H9 (cell line): Measurements from ENCODE around the gene DDOST. TPM values are rescaled to one million over a fixed set of nuclear protein-coding genes. Genes with fewer than 3 reads are reported as not detected.

Source experiments
- DNase-seq: peaks from one replicate; pipeline ENCODE4 v3.0.0-alpha.2; 2017
- H2AFZ ChIP-seq: one replicate; pipeline ENCODE4 v1.6.1; 2013; ENCODE audit warnings: mild to moderate bottlenecking, low read length, control low read depth, moderate library complexity
- H2AK5ac ChIP-seq: 2 replicates; pipeline ENCODE4 v1.6.1; 2013; ENCODE audit warnings: low read length, control low read depth, mixed read lengths; ENCODE audit not compliant: insufficient read length
- H2BK120ac ChIP-seq: one replicate; pipeline ENCODE4 v1.6.1; 2013; ENCODE audit warnings: low read depth, mild to moderate bottlenecking, low read length, control low read depth, inconsistent platforms; ENCODE audit not compliant: poor library complexity, severe bottlenecking
- H2BK12ac ChIP-seq: 2 replicates; pipeline ENCODE4 v1.6.1; 2013; ENCODE audit warnings: low read length, control low read depth, mixed read lengths, low read depth; ENCODE audit not compliant: insufficient read length
- H2BK15ac ChIP-seq: 2 replicates; pipeline ENCODE4 v1.6.1; 2013; ENCODE audit warnings: low read depth, low read length, control low read depth
- H2BK20ac ChIP-seq: one replicate; pipeline ENCODE4 v1.6.1; 2013; ENCODE audit warnings: low read depth, mild to moderate bottlenecking, low read length, control low read depth, inconsistent platforms; ENCODE audit not compliant: poor library complexity, severe bottlenecking
- H2BK5ac ChIP-seq: 2 replicates; pipeline ENCODE4 v1.6.1; 2013; ENCODE audit warnings: low read length, control low read depth, mixed read lengths; ENCODE audit not compliant: insufficient read length
- H3K14ac ChIP-seq: 2 replicates; pipeline ENCODE4 v1.6.1; 2013; ENCODE audit warnings: low read length, control low read depth; ENCODE audit not compliant: insufficient read depth
- H3K18ac ChIP-seq: 2 replicates; pipeline ENCODE4 v1.6.1; 2013; ENCODE audit warnings: low read depth, mild to moderate bottlenecking, mixed read lengths, low read length, control low read depth; ENCODE audit not compliant: insufficient read length
- H3K23ac ChIP-seq: 2 replicates; pipeline ENCODE4 v1.6.1; 2013; ENCODE audit warnings: low read length, control low read depth, mixed read lengths, low read depth; ENCODE audit not compliant: insufficient read length
- H3K23me2 ChIP-seq: 2 replicates; pipeline ENCODE4 v1.6.1; 2013; ENCODE audit warnings: low read depth, mild to moderate bottlenecking, mixed read lengths, low read length, control low read depth; ENCODE audit not compliant: insufficient read length, poor library complexity, severe bottlenecking
- H3K27ac ChIP-seq: 2 replicates; pipeline ENCODE4 v1.5.1; 2013; ENCODE audit warnings: low read length, control low read depth, mixed read lengths, low read depth; ENCODE audit not compliant: insufficient read length
- H3K27me3 ChIP-seq: 2 replicates; pipeline ENCODE4 v1.6.1; 2013; ENCODE audit warnings: low read length, control low read depth, inconsistent platforms; ENCODE audit not compliant: insufficient read depth
- H3K4ac ChIP-seq: 2 replicates; pipeline ENCODE4 v1.6.1; 2013; ENCODE audit warnings: low read depth, mild to moderate bottlenecking, control low read depth, inconsistent platforms, low read length, moderate library complexity
- H3K4me1 ChIP-seq: 2 replicates; pipeline ENCODE4 v1.6.1; 2013; ENCODE audit warnings: low read length, control low read depth, inconsistent platforms; ENCODE audit not compliant: insufficient read depth
- H3K4me2 ChIP-seq: 2 replicates; pipeline ENCODE4 v1.6.1; 2013; ENCODE audit warnings: low read length, control low read depth, mixed read lengths; ENCODE audit not compliant: insufficient read length, insufficient read depth
- H3K56ac ChIP-seq: 2 replicates; pipeline ENCODE4 v1.6.1; 2013; ENCODE audit warnings: low read depth, mild to moderate bottlenecking, mixed read lengths, low read length, control low read depth; ENCODE audit not compliant: insufficient read length
- H3K79me1 ChIP-seq: 2 replicates; pipeline ENCODE4 v1.6.1; 2013; ENCODE audit warnings: low read depth, mild to moderate bottlenecking, moderate library complexity, low read length, control low read depth, inconsistent platforms; ENCODE audit not compliant: insufficient read depth, poor library complexity, severe bottlenecking
- H3K79me2 ChIP-seq: 2 replicates; pipeline ENCODE4 v1.6.1; 2013; ENCODE audit warnings: low read length, control low read depth, inconsistent platforms; ENCODE audit not compliant: insufficient read depth
- H3K9ac ChIP-seq: 2 replicates; pipeline ENCODE4 v1.6.1; 2013; ENCODE audit warnings: low read length, control low read depth, mixed read lengths; ENCODE audit not compliant: insufficient read length; ENCODE audit errors: extremely low read depth
- H3K9me3 ChIP-seq: one replicate; pipeline ENCODE4 v1.6.1; 2013; ENCODE audit warnings: low read depth, low read length, inconsistent platforms; ENCODE audit not compliant: control insufficient read depth
- H3T11ph ChIP-seq: one replicate; pipeline ENCODE4 v1.6.1; 2013; ENCODE audit warnings: mild to moderate bottlenecking, low read length, control low read depth, inconsistent platforms
- H4K20me1 ChIP-seq: one replicate; pipeline ENCODE4 v1.6.1; 2013; ENCODE audit not compliant: control insufficient read depth, insufficient read length, insufficient read depth
- H4K5ac ChIP-seq: 2 replicates; pipeline ENCODE4 v1.6.1; 2013; ENCODE audit warnings: low read depth, mild to moderate bottlenecking, mixed read lengths, low read length, control low read depth; ENCODE audit not compliant: insufficient read length
- H4K8ac ChIP-seq: replicated peaks from 2 replicates; pipeline ENCODE4 v1.6.1; 2013; ENCODE audit warnings: low read length, control low read depth, mixed read lengths, low read depth; ENCODE audit not compliant: insufficient read length
- H4K91ac ChIP-seq: 2 replicates; pipeline ENCODE4 v1.6.1; 2013; ENCODE audit warnings: low read depth, mild to moderate bottlenecking, moderate library complexity, mixed read lengths, low read length, control low read depth; ENCODE audit not compliant: insufficient read length
- H3K27ac Mint-ChIP-seq, 3 experiments: 2 replicates in 2 of 3; 3 replicates in 1 of 3; pipeline ENCODE4 v1.8.0; 2020 to 2021; ENCODE audit warnings: mixed read lengths in 3 of 3, mild to moderate bottlenecking in 1 of 3, moderate library complexity in 1 of 3
- H3K27me3 Mint-ChIP-seq: 2 replicates; pipeline ENCODE4 v1.8.0; 2021; ENCODE audit warnings: low read depth, mild to moderate bottlenecking, moderate library complexity, mixed read lengths
- H3K36me3 Mint-ChIP-seq, 3 experiments: 2 replicates in 2 of 3; 3 replicates in 1 of 3; pipeline ENCODE4 v1.8.0; 2020 to 2021; ENCODE audit warnings: low read depth in 3 of 3, mixed read lengths in 3 of 3; ENCODE audit not compliant: insufficient read depth in 1 of 3
- H3K4me1 Mint-ChIP-seq, 2 experiments: 2 replicates each; pipeline ENCODE4 v1.8.0; 2020; ENCODE audit warnings: mixed read lengths in 2 of 2
- H3K4me3 Mint-ChIP-seq, 2 experiments: 2 replicates in 1 of 2; 3 replicates in 1 of 2; pipeline ENCODE4 v1.8.0; 2020 to 2021; ENCODE audit warnings: mild to moderate bottlenecking in 2 of 2, mixed read lengths in 2 of 2, moderate library complexity in 1 of 2
- H3K9me3 Mint-ChIP-seq, 2 experiments: 2 replicates in 1 of 2; 3 replicates in 1 of 2; pipeline ENCODE4 v1.8.0; 2020; ENCODE audit warnings: mild to moderate bottlenecking in 2 of 2, mixed read lengths in 2 of 2, moderate library complexity in 1 of 2
- CTCF ChIP-seq: fragments of 200-600 bp; sonication (generic); conservative IDR thresholded peaks from 3 replicates; pipeline ENCODE4 v1.8.0; 2021; ENCODE audit warnings: antibody characterized with exemption, mild to moderate bottlenecking
- WGBS: extraction: QIAGEN DNeasy Blood & Tissue Kit; methylation state at CpG from one replicate; pipeline ENCODE4 v1.1.7; 2013; ENCODE audit warnings: missing lambda C conversion rate, low lambda C conversion rate, mixed read lengths; ENCODE audit not compliant: insufficient read length; ENCODE audit errors: extremely low coverage; 5-methylcytosine and 5-hydroxymethylcytosine counted together
- total RNA-seq: library from RNA; stranded (reverse); gene quantifications from 2 replicates; pipeline ENCODE4 v1.2.1, GENCODE V29; 2021

The DDOST gene
- total RNA-seq, 1 experiment from 2014 or later: 255 TPM

GRCh38 chr1:20686883-20687725, 25.9 kb upstream of the DDOST start:
- no peaks in the 10 kb centered on the region for H3K27me3 ChIP-seq
- no peak overlapping the region for H3T11ph ChIP-seq
- no peak overlapping the region for H3K27ac ChIP-seq
- no peaks in the 10 kb centered on the region for H3K79me1 ChIP-seq
- Mint-ChIP-seq H3K9me3 (no peaks in the 10 kb centered on the region), H3K36me3 (peaks cover 0 to 9% (median 2%) of the 10 kb centered on the region in 3 experiments; a peak in 3 of 7 replicates), H3K4me1 (peaks cover 3% of the 10 kb centered on the region in 2 experiments; a peak in 2 of 4 replicates), H3K27ac (no peak overlapping the region), H3K4me3 (no peak overlapping the region), H3K27me3 (no peaks in the 10 kb centered on the region; the same call in 1 of the 2 replicates)
- no peak overlapping the region for H3K56ac ChIP-seq
- no peaks in the 10 kb centered on the region for H3K23me2 ChIP-seq
- H3K18ac ChIP-seq: no peak overlapping the region
- no peak overlapping the region for H4K91ac ChIP-seq
- H3K4ac ChIP-seq: no peak overlapping the region
- H3K9me3 ChIP-seq: no peaks in the 10 kb centered on the region
- H3K9ac ChIP-seq: no peak overlapping the region
- no peak overlapping the region for H2BK5ac ChIP-seq
- H3K4me1 ChIP-seq: no peaks in the 10 kb centered on the region
- no peak overlapping the region for H3K14ac ChIP-seq
- no peak for TF ChIP-seq CTCF
- no peaks in the 10 kb centered on the region for H3K79me2 ChIP-seq
- no peak overlapping the region for H3K23ac ChIP-seq
- no peak overlapping the region for H4K8ac ChIP-seq
- H3K4me2 ChIP-seq: no peak overlapping the region
- no peak overlapping the region for H2BK12ac ChIP-seq
- H2BK15ac ChIP-seq: no peak overlapping the region
- no peak overlapping the region for H2BK120ac ChIP-seq
- no peak overlapping the region for H2AK5ac ChIP-seq
- no peaks in the 10 kb centered on the region for H4K20me1 ChIP-seq
- no CpG with 5 or more reads among the region's 26 CpGs for WGBS
- H2BK20ac ChIP-seq: no peak overlapping the region
- H4K5ac ChIP-seq: no peak overlapping the region
- DNase-seq: no peak
- no peak overlapping the region for H2AFZ ChIP-seq
